ENCODE data around the gene HDAC1. TPM values are rescaled to one million over a fixed set of nuclear protein-coding genes. Genes with fewer than 3 reads are reported as not detected.

Gene HDAC1
- total and polyA plus RNA-seq, 2 of the 13 experiments (the other 11 are each of a cell fraction or from before 2014, with no cell fraction given) = 93.5 to 189 TPM

DNA sequence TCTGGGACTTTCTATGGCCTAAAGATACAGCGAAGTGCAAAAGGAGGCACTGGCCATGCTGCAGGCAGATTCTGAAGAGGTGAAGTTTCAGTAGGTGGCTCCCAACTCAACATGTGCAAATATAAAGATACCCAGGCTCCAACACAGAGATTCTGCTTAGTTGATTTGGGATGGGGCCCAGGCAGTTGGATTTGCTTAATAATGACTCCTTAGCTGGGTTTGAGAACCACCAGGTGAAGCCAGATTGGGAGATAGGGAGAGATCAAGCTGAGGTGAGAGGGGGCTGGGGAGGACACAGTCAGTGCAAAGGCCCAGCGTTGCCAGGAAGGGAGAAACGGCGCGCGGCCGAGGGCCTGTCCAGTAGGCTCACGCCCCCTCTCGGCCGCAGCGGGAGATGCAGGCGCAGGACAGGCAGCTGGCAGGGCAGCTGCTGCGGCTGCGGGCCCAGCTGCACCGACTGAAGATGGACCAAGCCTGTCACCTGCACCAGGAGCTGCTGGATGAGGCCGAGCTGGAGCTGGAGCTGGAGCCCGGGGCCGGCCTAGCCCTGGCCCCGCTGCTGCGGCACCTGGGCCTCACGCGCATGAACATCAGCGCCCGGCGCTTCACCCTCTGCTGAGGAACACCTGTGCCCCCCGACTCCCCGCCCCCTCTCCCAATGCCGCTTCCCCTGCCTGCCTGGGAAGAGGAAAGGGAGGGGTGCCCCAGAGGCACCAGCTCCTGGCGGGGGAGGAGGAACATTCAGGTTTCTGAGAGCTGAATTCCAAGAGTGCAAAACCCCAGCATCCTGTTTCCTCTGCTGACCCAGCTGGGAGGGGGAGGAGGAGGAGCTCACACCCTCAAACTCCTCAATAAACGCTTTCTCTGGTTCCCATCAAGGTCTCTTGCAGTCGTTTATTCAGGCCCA lies 43.6 kb upstream of the HDAC1 start (continued):
- no peak for TF ChIP-seq GMEB2 (CRISPR knock-in tag; IDR thresholded peaks at IDR 0.05; ENCODE audit: low read depth)
- peak; percentile 95 for TF ChIP-seq ZNF7 (CRISPR knock-in tag; IDR thresholded peaks at IDR 0.05)
- TF ChIP-seq ZNF317 (CRISPR knock-in tag; IDR thresholded peaks at IDR 0.05) = peak; percentile 57
- TF ChIP-seq ZBTB38 (CRISPR knock-in tag; IDR thresholded peaks at IDR 0.05) = peak; percentile 91
- no peak for TF ChIP-seq ZFP1 (CRISPR knock-in tag; IDR thresholded peaks at IDR 0.05)
- no peak for TF ChIP-seq IKZF4 (CRISPR knock-in tag; IDR thresholded peaks at IDR 0.05; ENCODE audit: borderline replicate concordance, low read depth, not compliant biosample characterization)
- no peak for TF ChIP-seq POLR2AphosphoS5 (IDR thresholded peaks at IDR 0.05; ENCODE audit: low read depth, low read length)
- TF ChIP-seq, protein P1, sequence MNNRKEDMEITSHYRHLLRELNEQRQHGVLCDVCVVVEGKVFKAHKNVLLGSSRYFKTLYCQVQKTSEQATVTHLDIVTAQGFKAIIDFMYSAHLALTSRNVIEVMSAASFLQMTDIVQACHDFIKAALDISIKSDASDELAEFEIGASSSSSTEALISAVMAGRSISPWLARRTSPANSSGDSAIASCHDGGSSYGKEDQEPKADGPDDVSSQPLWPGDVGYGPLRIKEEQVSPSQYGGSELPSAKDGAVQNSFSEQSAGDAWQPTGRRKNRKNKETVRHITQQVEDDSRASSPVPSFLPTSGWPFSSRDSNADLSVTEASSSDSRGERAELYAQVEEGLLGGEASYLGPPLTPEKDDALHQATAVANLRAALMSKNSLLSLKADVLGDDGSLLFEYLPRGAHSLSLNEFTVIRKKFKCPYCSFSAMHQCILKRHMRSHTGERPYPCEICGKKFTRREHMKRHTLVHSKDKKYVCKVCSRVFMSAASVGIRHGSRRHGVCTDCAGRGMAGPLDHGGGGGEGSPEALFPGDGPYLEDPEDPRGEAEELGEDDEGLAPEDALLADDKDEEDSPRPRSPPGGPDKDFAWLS (CRISPR knock-in tag; IDR thresholded peaks at IDR 0.05; ENCODE audit: borderline replicate concordance) = no peak
- no peak for TF ChIP-seq NR2F2 (IDR thresholded peaks at IDR 0.05; ENCODE audit: borderline replicate concordance, low read depth)
- no peak for TF ChIP-seq CREB3 (CRISPR knock-in tag; IDR thresholded peaks at IDR 0.05)
- TF ChIP-seq, protein P2, sequence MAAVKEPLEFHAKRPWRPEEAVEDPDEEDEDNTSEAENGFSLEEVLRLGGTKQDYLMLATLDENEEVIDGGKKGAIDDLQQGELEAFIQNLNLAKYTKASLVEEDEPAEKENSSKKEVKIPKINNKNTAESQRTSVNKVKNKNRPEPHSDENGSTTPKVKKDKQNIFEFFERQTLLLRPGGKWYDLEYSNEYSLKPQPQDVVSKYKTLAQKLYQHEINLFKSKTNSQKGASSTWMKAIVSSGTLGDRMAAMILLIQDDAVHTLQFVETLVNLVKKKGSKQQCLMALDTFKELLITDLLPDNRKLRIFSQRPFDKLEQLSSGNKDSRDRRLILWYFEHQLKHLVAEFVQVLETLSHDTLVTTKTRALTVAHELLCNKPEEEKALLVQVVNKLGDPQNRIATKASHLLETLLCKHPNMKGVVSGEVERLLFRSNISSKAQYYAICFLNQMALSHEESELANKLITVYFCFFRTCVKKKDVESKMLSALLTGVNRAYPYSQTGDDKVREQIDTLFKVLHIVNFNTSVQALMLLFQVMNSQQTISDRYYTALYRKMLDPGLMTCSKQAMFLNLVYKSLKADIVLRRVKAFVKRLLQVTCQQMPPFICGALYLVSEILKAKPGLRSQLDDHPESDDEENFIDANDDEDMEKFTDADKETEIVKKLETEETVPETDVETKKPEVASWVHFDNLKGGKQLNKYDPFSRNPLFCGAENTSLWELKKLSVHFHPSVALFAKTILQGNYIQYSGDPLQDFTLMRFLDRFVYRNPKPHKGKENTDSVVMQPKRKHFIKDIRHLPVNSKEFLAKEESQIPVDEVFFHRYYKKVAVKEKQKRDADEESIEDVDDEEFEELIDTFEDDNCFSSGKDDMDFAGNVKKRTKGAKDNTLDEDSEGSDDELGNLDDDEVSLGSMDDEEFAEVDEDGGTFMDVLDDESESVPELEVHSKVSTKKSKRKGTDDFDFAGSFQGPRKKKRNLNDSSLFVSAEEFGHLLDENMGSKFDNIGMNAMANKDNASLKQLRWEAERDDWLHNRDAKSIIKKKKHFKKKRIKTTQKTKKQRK (IDR thresholded peaks at IDR 0.05; ENCODE audit: low read length) = no peak
- TF ChIP-seq, protein P3, sequence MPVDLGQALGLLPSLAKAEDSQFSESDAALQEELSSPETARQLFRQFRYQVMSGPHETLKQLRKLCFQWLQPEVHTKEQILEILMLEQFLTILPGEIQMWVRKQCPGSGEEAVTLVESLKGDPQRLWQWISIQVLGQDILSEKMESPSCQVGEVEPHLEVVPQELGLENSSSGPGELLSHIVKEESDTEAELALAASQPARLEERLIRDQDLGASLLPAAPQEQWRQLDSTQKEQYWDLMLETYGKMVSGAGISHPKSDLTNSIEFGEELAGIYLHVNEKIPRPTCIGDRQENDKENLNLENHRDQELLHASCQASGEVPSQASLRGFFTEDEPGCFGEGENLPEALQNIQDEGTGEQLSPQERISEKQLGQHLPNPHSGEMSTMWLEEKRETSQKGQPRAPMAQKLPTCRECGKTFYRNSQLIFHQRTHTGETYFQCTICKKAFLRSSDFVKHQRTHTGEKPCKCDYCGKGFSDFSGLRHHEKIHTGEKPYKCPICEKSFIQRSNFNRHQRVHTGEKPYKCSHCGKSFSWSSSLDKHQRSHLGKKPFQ (CRISPR knock-in tag; IDR thresholded peaks at IDR 0.05; ENCODE audit: insufficient replicate concordance) = no peak
- TF ChIP-seq ZNF326 (CRISPR knock-in tag; IDR thresholded peaks at IDR 0.05; ENCODE audit: borderline replicate concordance) = no peak
- no peak for TF ChIP-seq LRRFIP1 (CRISPR knock-in tag; conservative IDR thresholded peaks at IDR 0.05)
- TF ChIP-seq PHF21A (CRISPR knock-in tag; IDR thresholded peaks at IDR 0.05) = no peak
- no peak for TF ChIP-seq ZNF569 (CRISPR knock-in tag; IDR thresholded peaks at IDR 0.05; ENCODE audit: borderline replicate concordance)

Data from HepG2 (cell line).